ENCODE measurements around the gene DTNBP1. TPM values are rescaled to one million over a fixed set of nuclear protein-coding genes. Genes with fewer than 3 reads are reported as not detected.

Gene DTNBP1
- total and polyA plus RNA-seq, 2 donors (not counting 3 experiments of a cell fraction or from before 2014, with no cell fraction given), result 24.3 to 28.9 TPM

DNA sequence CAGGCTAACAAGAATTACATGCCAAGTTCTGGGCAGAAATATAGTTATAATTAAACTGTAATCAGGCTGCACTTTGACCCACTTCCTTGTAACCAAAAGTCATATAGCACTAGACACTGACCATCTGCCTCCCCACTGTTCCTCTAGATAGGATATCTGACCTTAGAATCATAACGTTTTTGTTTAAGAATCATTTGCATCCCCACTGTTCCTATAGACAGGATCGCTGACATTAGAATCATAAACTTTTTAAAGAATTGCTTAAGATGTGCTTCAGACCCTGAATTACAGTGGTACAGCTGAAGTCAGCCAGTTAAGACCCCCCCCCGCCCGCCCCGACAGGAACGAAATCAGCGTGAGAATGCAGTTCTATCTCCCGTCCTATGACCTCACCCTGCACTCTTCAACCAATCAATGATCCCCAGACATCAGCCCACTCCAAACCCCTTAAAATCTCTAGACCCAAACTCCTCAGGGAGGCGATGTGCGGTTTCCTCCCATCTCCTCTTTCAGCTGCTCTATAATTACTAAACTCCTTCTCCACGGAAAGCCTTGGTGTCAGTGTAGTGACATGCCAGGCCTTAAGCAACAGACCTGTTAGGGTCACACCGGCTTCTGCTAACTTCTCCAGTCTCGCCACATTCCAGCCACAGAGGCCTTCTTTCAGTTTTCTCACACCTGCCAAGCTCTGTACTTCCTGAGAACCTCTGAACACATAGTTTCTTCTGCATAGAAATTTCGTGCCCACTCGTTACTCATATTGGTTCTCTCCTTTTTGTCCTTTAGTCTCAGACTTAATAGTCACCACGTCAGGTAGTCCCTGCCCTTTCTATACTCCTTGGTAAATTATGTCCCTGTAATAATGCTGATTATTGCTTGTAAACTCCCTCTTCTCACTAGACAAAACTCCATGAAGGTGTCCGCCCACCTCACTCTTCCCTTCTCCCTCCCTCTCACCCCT lies 93.5 kb downstream of the DTNBP1 start:
- intact Hi-C loops (cut with micrococcal nuclease) (no loop called here), dilution Hi-C loops (cut with MboI; ENCODE audit: extremely low pct_ligation_motif_present, low sequenced_read_pairs) (no loop called here)
- POLR2A ChIA-PET, result no interaction called here
- no peak overlapping the region for H3K4me2 ChIP-seq (ENCODE audit: insufficient read depth, low read length)
- no peaks in the 10 kb centered on the region for H3K79me2 ChIP-seq (ENCODE audit: control insufficient read depth, insufficient read depth, low read length)
- DNase-seq (ENCODE audit: low read depth, low spot score) (no peak), FAIRE-seq (no peak)
- no peak overlapping the region for H3K4me3 ChIP-seq (replicated peaks in 1 of 3; ENCODE audit: insufficient read depth in 1 of 3, low read depth in 1 of 3, low read length in 3 of 3)
- no peak overlapping the region for H3K9ac ChIP-seq (replicated peaks; ENCODE audit: extremely low read depth, insufficient read depth, low read length)
- H4K20me1 ChIP-seq (replicated peaks; ENCODE audit: control insufficient read depth, extremely low read depth, insufficient read depth, low read length), result no peaks in the 10 kb centered on the region
- no peaks in the 10 kb centered on the region for H3K36me3 ChIP-seq (ENCODE audit: control insufficient read depth in 2 of 2, extremely low read depth in 1 of 2, insufficient read depth in 2 of 2, low read length in 2 of 2)
- H3K27ac ChIP-seq (ENCODE audit: insufficient read depth, low read depth, low read length), result no peak overlapping the region
- no peaks in the 10 kb centered on the region for H3K9me1 ChIP-seq (replicated peaks; ENCODE audit: control insufficient read depth, extremely low read depth, insufficient read depth, low read length)
- no peak for TF ChIP-seq JUN (IDR thresholded peaks at IDR 0.05; ENCODE audit: borderline replicate concordance, insufficient read depth, insufficient read length, low read depth)
- no peak for TF ChIP-seq POLR2AphosphoS5 (IDR thresholded peaks at IDR 0.05; ENCODE audit: insufficient read depth, low read depth, low read length)
- no peak for TF ChIP-seq EZH2 (IDR thresholded peaks at IDR 0.05; ENCODE audit: borderline replicate concordance, low read depth, low read length, severe bottlenecking)
- no peak for TF ChIP-seq FOS (IDR thresholded peaks at IDR 0.05; ENCODE audit: borderline replicate concordance, insufficient read depth, low read length)
- TF ChIP-seq POLR2A (IDR thresholded peaks at IDR 0.05; ENCODE audit: low read depth, low read length), result no peak
- H3K27me3 ChIP-seq (ENCODE audit: control insufficient read depth in 2 of 2, insufficient read depth in 2 of 2, low read length in 2 of 2), result no peaks in the 10 kb centered on the region
- CTCF ChIA-PET, result no interaction called here
- H2AFZ ChIP-seq (ENCODE audit: low read depth, low read length), result no peak overlapping the region
- no peaks in the 10 kb centered on the region for H3K9me3 ChIP-seq (replicated peaks; ENCODE audit: control insufficient read depth, insufficient read depth, low read length)
- no peaks in the 10 kb centered on the region for H3K4me1 ChIP-seq (ENCODE audit: control insufficient read depth, extremely low read depth, insufficient read depth, low read length)
- BruUV-seq (replicated peaks), result no TSS peak

DNA sequence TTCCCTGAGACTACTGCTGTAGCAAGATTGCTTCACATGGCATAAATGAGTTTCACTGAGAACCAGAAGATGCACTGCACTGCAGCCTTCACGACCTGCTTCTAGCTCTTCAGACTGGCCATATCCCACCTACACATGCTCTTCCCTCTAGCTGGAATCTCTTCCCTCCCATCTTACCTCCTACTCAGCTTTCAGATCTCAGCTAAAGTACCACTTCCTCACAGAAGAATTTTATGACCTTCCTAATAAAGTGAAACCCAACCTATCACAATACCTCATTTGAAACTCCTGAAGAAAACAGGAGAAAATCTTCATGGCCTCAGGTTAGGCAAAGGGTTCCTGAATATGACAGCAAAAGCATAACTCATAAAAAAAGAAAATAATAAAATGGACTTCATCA lies 99.9 kb downstream of the DTNBP1 start:
- Histone ChIP-seq H3K79me2 (ENCODE audit: control insufficient read depth, insufficient read depth, low read length) (no peaks in the 10 kb centered on the region), H3K9me3 (replicated peaks; ENCODE audit: control insufficient read depth, insufficient read depth, low read length) (no peaks in the 10 kb centered on the region), H4K20me1 (replicated peaks; ENCODE audit: control insufficient read depth, extremely low read depth, insufficient read depth, low read length) (no peaks in the 10 kb centered on the region), H3K36me3 (ENCODE audit: control insufficient read depth in 2 of 2, extremely low read depth in 1 of 2, insufficient read depth in 2 of 2, low read length in 2 of 2) (no peaks in the 10 kb centered on the region), H3K27ac (ENCODE audit: insufficient read depth, low read depth, low read length) (no peak overlapping the region), H3K9ac (replicated peaks; ENCODE audit: extremely low read depth, insufficient read depth, low read length) (no peak overlapping the region), H2AFZ (ENCODE audit: low read depth, low read length) (no peak overlapping the region), H3K4me3 (replicated peaks in 1 of 3; ENCODE audit: insufficient read depth in 1 of 3, low read depth in 1 of 3, low read length in 3 of 3) (no peak overlapping the region), H3K27me3 (ENCODE audit: control insufficient read depth in 2 of 2, insufficient read depth in 2 of 2, low read length in 2 of 2) (no peaks in the 10 kb centered on the region), H3K4me1 (ENCODE audit: control insufficient read depth, extremely low read depth, insufficient read depth, low read length) (no peaks in the 10 kb centered on the region), H3K4me2 (ENCODE audit: insufficient read depth, low read length) (no peak overlapping the region), H3K9me1 (replicated peaks; ENCODE audit: control insufficient read depth, extremely low read depth, insufficient read depth, low read length) (no peaks in the 10 kb centered on the region)
- dilution Hi-C loops (cut with MboI; ENCODE audit: extremely low pct_ligation_motif_present, low sequenced_read_pairs) (no loop called here), intact Hi-C loops (cut with micrococcal nuclease) (no loop called here)
- TF ChIP-seq EZH2 (IDR thresholded peaks at IDR 0.05; ENCODE audit: borderline replicate concordance, low read depth, low read length, severe bottlenecking) (no peak), FOS (IDR thresholded peaks at IDR 0.05; ENCODE audit: borderline replicate concordance, insufficient read depth, low read length) (no peak), GATA2 (IDR thresholded peaks at IDR 0.05; ENCODE audit: insufficient read depth, insufficient read length, low read depth, low read length) (no peak), POLR2A (IDR thresholded peaks at IDR 0.05; ENCODE audit: low read depth, low read length) (no peak), POLR2AphosphoS5 (IDR thresholded peaks at IDR 0.05; ENCODE audit: insufficient read depth, low read depth, low read length) (no peak)
- TF ChIP-seq, protein P1, sequence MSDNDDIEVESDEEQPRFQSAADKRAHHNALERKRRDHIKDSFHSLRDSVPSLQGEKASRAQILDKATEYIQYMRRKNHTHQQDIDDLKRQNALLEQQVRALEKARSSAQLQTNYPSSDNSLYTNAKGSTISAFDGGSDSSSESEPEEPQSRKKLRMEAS (IDR thresholded peaks at IDR 0.05; ENCODE audit: insufficient read depth, insufficient read length), result no peak
- TF ChIP-seq, protein P2, sequence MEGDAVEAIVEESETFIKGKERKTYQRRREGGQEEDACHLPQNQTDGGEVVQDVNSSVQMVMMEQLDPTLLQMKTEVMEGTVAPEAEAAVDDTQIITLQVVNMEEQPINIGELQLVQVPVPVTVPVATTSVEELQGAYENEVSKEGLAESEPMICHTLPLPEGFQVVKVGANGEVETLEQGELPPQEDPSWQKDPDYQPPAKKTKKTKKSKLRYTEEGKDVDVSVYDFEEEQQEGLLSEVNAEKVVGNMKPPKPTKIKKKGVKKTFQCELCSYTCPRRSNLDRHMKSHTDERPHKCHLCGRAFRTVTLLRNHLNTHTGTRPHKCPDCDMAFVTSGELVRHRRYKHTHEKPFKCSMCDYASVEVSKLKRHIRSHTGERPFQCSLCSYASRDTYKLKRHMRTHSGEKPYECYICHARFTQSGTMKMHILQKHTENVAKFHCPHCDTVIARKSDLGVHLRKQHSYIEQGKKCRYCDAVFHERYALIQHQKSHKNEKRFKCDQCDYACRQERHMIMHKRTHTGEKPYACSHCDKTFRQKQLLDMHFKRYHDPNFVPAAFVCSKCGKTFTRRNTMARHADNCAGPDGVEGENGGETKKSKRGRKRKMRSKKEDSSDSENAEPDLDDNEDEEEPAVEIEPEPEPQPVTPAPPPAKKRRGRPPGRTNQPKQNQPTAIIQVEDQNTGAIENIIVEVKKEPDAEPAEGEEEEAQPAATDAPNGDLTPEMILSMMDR (IDR thresholded peaks at IDR 0.05; ENCODE audit: extremely low read depth in 1 of 2, insufficient read depth in 1 of 2, low read depth in 1 of 2, low read length in 2 of 2), result no peak
- ChIA-PET POLR2A (no interaction called here), CTCF (no interaction called here)
- no TSS peak for BruUV-seq (replicated peaks)
- FAIRE-seq (no peak), DNase-seq (ENCODE audit: low read depth, low spot score) (no peak)
